ENCODE data around the gene LENEP.
A peak's percentile ranks its signal among the peaks of the same experiment; 100 is the strongest.

Gene LENEP

GRCh38 chr1:155011004-155011416, 17.6 kb downstream of the LENEP start:
- DNase-seq (ENCODE audit: low spot score), result no peak

DNA sequence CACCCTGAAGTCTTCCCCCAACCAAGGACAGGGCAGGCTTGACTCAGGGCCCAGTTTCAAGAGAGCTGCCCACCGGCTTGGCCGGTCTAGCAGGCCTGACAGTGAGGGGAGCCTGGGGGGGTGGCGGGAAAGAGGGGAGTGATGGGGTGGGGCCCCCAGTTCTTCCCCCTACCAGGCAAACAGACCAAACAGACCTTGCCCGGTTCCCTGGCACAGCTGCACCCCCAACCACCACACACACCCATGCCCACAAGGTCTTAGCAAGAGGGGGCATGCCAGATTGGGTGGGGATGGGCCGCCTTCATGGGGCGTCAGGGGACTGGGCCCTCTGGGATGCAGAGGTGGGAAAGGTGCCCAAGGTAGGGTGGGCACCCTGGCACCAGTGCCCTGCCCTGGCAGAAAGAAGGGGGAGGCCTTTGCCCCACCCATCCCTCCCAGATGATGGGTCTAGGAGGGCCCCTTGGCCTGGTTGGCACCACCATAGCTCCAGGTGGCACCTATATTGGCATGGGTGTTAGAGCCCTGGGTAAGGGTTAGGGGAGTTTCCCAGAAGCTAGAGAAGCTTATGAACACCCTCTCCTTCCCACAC, 18.1 kb downstream of the LENEP start:
- no peak for DNase-seq (ENCODE audit: low spot score)

DNA sequence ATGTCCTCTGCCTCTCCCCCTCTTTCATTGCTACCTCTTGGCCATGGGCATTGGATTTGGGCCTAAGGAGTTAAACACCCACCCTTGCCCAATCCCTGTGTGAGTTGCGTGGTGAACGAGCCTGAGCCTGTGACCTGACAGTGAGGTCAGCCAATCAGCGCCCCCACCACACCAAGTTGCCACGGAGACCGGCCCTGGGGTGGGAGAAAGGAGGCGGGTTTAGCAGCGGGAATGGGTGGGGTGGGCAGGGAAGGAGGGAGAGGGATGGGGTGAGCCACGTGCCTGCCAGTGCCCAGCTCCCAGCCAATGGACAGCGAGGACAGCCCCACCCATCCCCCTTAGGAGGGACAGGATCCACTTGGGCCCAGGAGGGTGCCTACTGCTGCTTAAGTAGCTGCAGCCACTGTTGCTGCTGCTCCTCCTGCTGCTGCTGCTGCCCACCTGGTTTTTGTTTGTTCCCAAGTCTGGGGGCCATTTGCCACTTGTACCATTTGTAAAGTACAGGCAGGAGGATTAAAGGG, 18.7 kb downstream of the LENEP start:
- DNase-seq (ENCODE audit: low spot score), result peak; percentile 70

DNA sequence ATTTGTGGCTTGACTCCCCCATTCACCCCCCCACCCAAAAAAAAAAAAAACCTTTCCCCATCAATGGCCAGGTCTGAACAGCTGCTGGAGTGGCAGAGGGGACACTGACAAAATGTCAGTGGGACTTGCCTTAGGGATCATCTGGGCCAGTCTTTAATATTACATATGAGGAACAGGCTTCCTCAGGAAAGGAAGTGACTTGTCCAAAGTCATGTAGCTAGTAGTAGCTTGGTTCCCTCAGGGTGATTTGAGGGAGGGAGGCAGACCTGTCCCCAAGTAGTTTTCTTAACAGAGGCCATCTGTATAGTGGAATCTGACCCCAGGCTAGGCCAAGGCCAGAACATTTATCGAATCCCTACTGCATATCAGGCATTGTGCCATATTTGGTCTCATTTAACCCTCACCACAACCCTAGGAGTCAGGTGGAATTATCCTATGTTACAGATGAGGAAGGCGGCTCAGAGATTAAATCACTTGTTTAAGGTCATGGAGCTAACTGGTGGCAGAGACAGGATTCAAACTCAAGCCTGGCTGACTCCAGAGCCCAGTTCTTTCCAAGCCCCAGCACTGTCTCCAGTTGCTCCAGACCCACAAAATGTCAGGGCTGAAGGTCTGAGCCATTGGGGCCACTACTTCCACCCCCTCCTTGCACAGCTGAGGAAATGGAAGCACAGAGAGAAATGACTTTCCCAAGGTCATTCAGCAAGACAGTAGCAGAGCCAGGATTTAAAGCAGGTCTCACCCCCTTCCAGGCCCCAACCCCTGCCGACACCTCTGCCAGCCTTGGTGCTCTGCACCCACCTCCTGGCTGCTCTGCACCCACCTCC, 19.6 kb downstream of the LENEP start:
- DNase-seq (ENCODE audit: low spot score), result no peak

GRCh38 chr1:155013632-155014031, 20.2 kb downstream of the LENEP start:
- no peak for DNase-seq (ENCODE audit: low spot score)

DNA sequence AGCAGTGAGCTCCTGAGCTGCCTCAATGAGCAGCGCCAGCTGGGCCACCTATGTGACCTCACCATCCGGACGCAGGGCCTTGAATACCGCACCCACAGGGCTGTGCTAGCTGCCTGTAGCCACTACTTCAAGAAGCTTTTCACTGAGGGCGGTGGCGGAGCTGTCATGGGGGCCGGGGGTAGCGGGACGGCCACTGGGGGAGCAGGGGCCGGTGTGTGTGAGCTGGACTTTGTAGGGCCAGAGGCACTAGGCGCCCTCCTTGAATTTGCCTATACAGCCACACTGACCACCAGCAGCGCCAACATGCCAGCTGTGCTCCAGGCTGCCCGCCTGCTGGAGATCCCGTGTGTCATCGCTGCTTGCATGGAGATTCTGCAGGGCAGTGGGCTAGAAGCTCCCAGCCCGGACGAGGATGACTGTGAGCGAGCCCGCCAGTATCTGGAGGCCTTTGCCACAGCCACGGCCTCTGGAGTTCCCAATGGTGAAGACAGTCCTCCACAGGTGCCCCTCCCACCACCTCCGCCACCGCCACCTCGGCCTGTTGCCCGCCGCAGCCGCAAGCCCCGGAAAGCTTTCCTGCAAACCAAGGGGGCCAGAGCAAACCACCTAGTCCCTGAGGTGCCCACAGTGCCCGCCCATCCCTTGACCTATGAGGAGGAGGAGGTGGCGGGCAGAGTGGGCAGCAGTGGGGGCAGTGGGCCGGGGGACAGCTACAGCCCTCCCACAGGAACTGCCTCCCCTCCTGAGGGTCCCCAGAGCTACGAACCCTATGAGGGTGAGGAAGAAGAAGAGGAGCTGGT, 21.5 kb downstream of the LENEP start:
- no peak for DNase-seq (ENCODE audit: low spot score)

DNA sequence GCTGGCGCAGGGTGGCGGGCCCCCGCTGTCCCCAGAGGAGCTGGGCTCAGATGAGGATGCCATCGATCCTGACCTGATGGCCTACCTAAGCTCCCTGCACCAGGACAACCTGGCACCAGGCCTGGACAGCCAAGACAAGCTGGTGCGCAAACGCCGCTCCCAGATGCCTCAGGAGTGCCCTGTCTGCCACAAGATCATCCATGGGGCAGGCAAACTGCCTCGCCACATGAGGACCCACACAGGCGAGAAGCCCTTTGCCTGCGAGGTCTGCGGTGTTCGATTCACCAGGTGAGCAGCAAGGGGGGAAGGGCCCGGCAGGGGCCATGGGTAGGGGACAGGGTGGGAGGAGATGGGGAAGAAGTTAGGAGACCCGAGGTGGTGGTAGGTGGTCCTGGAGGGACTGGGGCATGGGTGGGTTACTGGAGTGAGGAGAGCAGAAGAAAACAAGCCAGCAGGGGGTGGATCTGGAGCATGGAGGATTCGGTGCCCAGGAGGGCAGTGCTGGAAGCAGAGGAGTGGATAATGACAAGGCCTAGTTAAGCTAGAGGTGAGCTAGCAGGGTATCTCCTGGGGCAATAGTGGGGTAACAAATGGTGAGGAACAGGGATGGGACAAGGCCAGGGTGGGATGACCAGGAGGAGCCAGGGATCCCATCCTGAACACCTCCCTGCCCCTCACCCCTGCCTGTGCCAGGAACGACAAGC, 22.3 kb downstream of the LENEP start:
- DNase-seq (ENCODE audit: low spot score), result no peak

DNA sequence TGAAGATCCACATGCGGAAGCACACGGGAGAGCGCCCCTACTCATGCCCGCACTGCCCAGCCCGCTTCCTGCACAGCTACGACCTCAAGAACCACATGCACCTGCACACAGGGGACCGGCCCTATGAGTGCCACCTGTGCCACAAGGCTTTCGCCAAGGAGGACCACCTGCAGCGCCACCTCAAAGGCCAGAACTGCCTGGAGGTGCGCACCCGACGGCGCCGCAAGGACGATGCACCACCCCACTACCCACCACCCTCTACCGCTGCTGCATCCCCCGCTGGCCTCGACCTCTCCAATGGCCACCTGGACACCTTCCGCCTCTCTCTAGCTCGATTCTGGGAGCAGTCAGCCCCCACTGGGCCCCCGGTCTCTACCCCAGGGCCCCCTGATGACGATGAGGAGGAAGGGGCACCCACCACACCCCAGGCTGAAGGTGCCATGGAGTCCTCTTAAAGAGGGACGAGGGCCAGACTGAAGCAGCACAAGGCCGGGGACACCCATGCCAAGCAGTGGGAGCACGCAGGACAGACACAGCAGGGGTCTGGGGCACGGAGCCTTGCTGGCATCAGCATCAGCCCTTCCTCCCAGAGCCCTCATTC, 22.9 kb downstream of the LENEP start:
- DNase-seq (ENCODE audit: low spot score), result no peak

DNA sequence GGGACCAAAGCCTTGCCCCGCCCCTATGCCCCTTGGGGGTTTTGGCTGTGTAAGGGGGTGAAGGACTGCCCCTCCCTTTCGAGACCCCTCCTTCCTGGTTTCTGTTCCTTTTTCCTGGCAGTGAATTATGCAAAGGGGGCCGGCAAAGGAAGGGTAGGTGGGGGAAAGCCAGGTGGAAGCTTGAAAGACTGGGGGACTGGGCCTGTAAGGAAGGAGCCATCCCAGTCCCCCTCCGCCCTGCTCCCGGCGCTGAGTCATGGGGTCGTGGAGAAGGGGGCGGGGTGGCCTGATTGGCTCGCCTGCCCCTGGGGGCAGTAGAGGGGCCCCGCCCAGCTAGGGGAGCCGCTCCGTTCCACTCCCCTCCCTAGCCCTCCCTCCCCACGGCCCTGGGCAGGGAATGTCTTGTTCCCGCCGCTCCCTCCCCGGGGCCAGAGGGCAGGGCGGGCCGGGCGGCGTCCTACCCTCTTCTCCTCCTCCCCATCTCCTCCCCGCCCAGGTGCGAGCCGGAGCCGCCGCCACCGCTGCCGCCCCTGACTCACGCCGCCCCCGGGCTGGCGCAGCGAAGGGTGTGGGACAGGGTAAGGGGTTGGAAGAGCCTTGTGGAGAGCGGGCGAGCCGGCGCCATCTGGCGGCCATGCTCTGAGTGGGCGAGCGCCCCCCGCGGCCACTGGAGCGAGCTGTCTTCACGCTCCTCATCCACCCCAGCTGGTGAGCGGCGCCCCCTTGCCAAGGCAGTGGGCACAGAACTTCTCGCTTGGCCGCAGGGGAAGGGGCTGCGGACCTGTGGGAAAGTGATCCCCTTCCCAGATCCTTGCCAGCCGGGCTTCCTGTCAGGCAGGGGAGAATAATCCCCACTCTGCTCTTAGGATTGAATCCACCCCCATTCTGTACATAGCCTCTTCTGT, 23.9 kb downstream of the LENEP start:
- DNase-seq (ENCODE audit: low spot score), result peak; percentile 83

GRCh38 chr1:155017946-155018316, 24.5 kb downstream of the LENEP start:
- no peak for DNase-seq (ENCODE audit: low spot score)

DNA sequence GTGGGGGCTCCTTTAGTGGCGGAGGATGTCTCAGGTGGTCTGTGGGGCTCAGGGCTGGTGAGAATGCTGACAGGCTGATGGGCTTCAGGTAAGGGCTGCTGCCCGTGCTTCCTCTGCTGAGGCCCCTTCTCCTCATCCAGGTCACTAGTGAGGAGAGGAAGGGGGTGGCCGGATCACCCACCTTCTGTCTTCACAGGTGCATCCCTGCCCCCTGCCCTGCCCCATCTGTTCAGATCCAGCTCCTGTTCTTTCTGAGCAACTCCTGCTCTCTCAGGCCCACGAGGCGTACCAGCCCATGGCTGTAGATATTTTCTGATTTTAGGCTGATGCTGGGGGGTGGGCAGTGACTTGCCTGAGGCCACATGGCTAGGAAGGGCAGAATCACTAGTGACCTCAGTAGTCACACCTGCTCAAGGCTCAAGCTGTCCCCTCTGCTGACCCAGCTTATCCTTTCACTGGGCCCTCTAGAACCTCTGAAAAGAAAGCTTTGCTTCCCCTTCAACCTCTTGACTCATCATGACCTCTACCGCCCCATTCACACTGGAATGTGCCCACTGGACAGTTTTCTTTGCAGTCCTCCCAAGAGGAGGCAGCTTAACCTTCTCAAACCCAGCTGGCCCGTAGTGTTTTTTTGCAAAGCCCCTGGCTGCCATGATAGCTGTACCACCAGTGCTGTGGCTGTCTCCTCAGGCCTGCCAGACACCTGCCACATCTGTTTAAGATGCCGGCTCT, 25.4 kb downstream of the LENEP start:
- DNase-seq (ENCODE audit: low spot score), result no peak

- no peak for DNase-seq (ENCODE audit: low spot score)
These were observed 26.2 kb downstream of the LENEP start for GRCh38 chr1:155019377-155020245.

DNA sequence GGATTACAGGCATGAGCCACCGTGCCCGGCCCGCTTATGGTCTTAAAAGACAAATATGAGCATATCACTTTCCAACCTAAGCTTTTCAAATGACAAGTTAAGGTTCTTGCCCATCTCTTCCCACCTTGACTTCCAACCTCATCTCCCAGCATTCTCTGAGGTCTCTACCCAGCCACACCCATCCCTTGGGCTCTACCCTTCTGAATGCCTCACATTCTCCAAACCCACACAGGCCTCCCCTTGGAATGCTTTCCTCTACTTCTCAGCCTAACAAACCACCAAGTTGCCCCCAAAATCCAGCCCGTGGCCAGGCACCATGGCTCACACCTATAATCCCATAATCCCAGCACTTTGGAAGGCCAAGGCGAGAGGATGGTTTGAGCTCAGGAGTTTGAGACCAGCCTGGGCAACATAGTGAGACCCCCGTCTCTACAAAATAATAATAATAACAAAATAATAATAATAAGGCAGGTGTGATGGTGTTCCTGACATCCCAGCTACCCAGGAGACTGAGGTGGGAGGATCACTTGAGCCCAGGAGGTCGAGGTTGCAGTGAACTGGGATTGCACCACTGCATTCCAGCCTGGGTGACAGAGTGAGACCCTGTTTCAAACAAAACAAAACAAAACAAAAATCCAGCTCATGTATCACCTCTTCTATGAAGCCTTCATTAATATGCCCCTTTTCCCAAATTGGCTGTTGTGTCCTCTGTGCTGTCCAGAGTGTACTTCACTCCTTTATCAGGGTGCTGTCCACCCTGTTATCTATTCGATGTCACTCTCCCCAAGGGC, 28.9 kb downstream of the LENEP start:
- DNase-seq (ENCODE audit: low spot score), result no peak

GRCh38 chr1:155022927-155023236, 29.5 kb downstream of the LENEP start:
- DNase-seq (ENCODE audit: low spot score), result no peak

DNA sequence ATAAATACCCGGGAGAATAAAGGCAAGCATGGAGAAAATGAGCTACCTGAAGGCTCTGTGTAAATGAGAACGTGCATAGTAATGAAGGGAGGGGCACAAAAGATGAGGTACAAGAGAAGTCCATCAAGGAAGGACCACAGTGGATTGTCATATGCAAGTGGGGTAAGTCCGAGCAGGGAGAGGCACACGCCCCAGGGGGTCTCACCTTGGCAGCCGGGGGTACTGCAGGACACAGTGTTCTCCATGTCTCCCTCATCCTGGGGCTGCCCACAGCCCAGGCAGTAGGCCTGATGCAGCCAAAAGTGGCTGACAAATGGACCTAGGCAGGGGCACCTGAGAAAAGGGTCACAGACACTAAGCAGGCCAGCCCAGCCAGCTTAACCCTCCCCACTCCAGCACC, 30.2 kb downstream of the LENEP start:
- DNase-seq (ENCODE audit: low spot score), result no peak

DNA sequence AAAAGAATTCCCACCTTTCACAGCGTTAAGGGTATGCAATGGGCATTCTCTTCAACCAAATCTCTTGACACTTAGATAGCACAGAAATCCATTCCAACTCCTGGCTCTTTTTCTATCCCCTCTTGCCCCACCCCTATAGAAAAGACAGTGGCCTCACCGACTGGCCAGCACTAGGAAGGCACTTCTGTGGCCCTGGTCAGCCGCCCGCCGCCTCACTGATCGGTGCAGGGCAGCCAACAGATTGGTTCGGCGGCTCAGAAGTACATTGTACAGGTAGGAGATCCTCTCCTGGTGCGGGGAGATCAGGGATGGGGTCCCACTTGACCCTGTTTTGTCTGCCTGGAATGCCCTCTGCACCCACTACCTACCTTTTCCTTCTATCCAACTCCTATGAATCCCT, 30.9 kb downstream of the LENEP start:
- DNase-seq (ENCODE audit: low spot score), result no peak

GRCh38 chr1:155026154-155026553, 32.8 kb downstream of the LENEP start:
- DNase-seq (ENCODE audit: low spot score), result no peak

- DNase-seq (ENCODE audit: low spot score), result no peak
These were observed 33.2 kb downstream of the LENEP start for GRCh38 chr1:155026588-155026987.

Data from cerebellar cortex (tissue), 1 donor.